T-cell (primary cell): ENCODE measurements around the gene BATF3. TPM values are rescaled to one million over a fixed set of nuclear protein-coding genes. Genes with fewer than 3 reads are reported as not detected.
"Not testable (repeated sequence)": the region's sequence is repeated elsewhere in the genome, so short reads cannot be mapped to it uniquely, and the experiment has no call there.

Source experiments
- ATAC-seq, 4 experiments: fragments of 200-7000 bp in 3 of 4; fragments of 150-1000 bp in 1 of 4; cut with Tn5 transposase; replicated peaks in 1 of 4; 1 replicate in 3 of 4; 2 replicates in 1 of 4; pipeline ENCODE4 v1.10.0; 2021; ENCODE audit warnings: moderate library complexity in 3 of 4, mild to moderate bottlenecking in 2 of 4, moderate number of reproducible peaks in 1 of 4
- CTCF ChIA-PET, 2 donors: fragments of 300-600 bp; sonication (Branson Sonifier 250); formaldehyde crosslinking; loops; one replicate each; lab custom pipeline; 2022; ENCODE audit warnings: antibody characterized with exemption in 2 of 2; lab: Charles Lee
- POLR2A ChIA-PET, 2 donors: fragments of 300-600 bp; sonication (Branson Sonifier 250); formaldehyde crosslinking; loops; one replicate each; lab custom pipeline; 2022; ENCODE audit warnings: antibody characterized with exemption in 2 of 2; lab: Charles Lee
- DNase-seq, 35 experiments: peaks; one replicate each; pipeline versions ENCODE4 v3.0.0 to v3.0.0-alpha.2; 2013 to 2023
- H3K27ac ChIP-seq: one replicate; pipeline ENCODE4 v1.5.1; 2013; ENCODE audit warnings: low read length
- H3K27me3 ChIP-seq, 2 experiments: replicated peaks in 1 of 2; 1 replicate in 1 of 2; 2 replicates in 1 of 2; pipeline versions ENCODE4 v1.6.1 to v1.7.0; 2013; ENCODE audit warnings: low read length in 1 of 2, mixed read lengths in 1 of 2; ENCODE audit not compliant: control insufficient read depth in 2 of 2, insufficient read depth in 2 of 2; ENCODE audit errors: extremely low read depth in 1 of 2
- H3K36me3 ChIP-seq, 2 donors: 1 replicate in 1 of 2; 2 replicates in 1 of 2; pipeline versions ENCODE4 v1.6.1 to v1.7.0; 2013; ENCODE audit warnings: low read length in 1 of 2; ENCODE audit not compliant: control insufficient read depth in 2 of 2, insufficient read depth in 1 of 2; ENCODE audit errors: extremely low read depth in 1 of 2
- H3K4me1 ChIP-seq, 2 experiments: 1 replicate in 1 of 2; 2 replicates in 1 of 2; pipeline versions ENCODE4 v1.6.1 to v1.7.0; 2013; ENCODE audit warnings: low read length in 2 of 2, mixed read lengths in 1 of 2; ENCODE audit not compliant: insufficient read depth in 2 of 2, control insufficient read depth in 1 of 2; ENCODE audit errors: extremely low read depth in 1 of 2
- H3K4me3 ChIP-seq, 2 donors: 1 replicate in 1 of 2; 2 replicates in 1 of 2; pipeline versions ENCODE4 v1.5.1 to v1.7.0; 2013; ENCODE audit warnings: mild to moderate bottlenecking in 2 of 2, low read length in 1 of 2, moderate library complexity in 1 of 2; ENCODE audit not compliant: control insufficient read depth in 1 of 2; ENCODE audit errors: extremely low read depth in 1 of 2
- H3K9me3 ChIP-seq: 2 replicates; pipeline ENCODE4 v1.7.0; 2013
- H3K27ac Mint-ChIP-seq, 2 donors: one replicate each; pipeline ENCODE4 v1.8.0; 2020 to 2021; ENCODE audit warnings: mild to moderate bottlenecking in 2 of 2, mixed read lengths in 2 of 2
- H3K27me3 Mint-ChIP-seq, 2 donors: one replicate each; pipeline ENCODE4 v1.8.0; 2021 to 2022; ENCODE audit warnings: mixed read lengths in 2 of 2
- H3K36me3 Mint-ChIP-seq: one replicate; pipeline ENCODE4 v1.8.0; 2021; ENCODE audit warnings: mixed read lengths
- H3K4me1 Mint-ChIP-seq, 3 donors: one replicate each; pipeline ENCODE4 v1.8.0; 2020 to 2022; ENCODE audit warnings: mixed read lengths in 3 of 3, mild to moderate bottlenecking in 1 of 3
- H3K4me3 Mint-ChIP-seq, 3 donors: one replicate each; pipeline ENCODE4 v1.8.0; 2020 to 2022; ENCODE audit warnings: mild to moderate bottlenecking in 3 of 3, mixed read lengths in 3 of 3, moderate library complexity in 3 of 3
- H3K9me3 Mint-ChIP-seq, 3 donors: one replicate each; pipeline ENCODE4 v1.8.0; 2020 to 2022; ENCODE audit warnings: mixed read lengths in 3 of 3
- WGBS: methylation state at CpG from one replicate; pipeline ENCODE4 v1.1.5; 2013; ENCODE audit warnings: missing lambda C conversion rate; ENCODE audit not compliant: insufficient coverage; 5-methylcytosine and 5-hydroxymethylcytosine counted together
- total RNA-seq, 35 experiments: library from RNA in 6 of 35; stranded (reverse) in 6 of 35; fragments of 120-200 nt in 1 of 35; gene quantifications; one replicate each; pipeline versions ENCODE4 v1.2.1 to v1.2.4 and lab custom pipeline; 2013 to 2026

Gene BATF3
- total RNA-seq, 5 donors from 2014 or later (not counting 1 experiment from before 2014, with no cell fraction given): 0.30 to 3.2 (median 2.1) TPM

DNA sequence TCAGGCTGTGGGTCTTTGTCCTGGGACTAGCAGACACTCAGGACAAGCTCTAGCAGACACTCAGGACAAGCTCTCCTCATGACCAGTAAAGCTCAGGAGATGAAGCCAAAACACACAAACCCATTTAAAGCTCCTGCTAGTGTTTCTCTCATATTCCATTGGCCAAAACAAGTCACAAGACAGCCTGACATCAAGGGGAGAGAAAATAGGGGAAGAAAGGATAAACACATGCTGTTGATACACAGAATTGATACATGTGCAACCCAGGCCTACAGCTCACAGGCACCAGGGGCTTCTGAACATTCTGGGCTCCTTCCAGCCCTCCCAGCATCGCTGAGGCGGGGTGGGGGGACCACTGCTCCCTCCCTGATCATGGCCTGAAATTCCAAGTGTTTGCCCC, 55.8 kb downstream of the BATF3 start:
- Mint-ChIP-seq H3K4me1 (no peaks in the 10 kb centered on the region), H3K27ac (no peak overlapping the region), H3K36me3 (no peaks in the 10 kb centered on the region), H3K4me3 (no peak overlapping the region), H3K27me3 (peaks cover 8 to 22% of the 10 kb centered on the region in 2 donors), H3K9me3 (peaks cover 0 to 6% (median 3%) of the 10 kb centered on the region in 3 donors)
- no peaks in the 10 kb centered on the region for H3K9me3 ChIP-seq
- ChIA-PET POLR2A (no interaction called here), CTCF (interaction anchor here in 1 of 2 donors (0.7 kb wide), 1 partner anchor 85 kb away, joined by 3 read pairs; no protein-coding TSS in a partner anchor)
- H3K27me3 ChIP-seq: peaks cover 0 to 25% of the 10 kb centered on the region in 2 experiments
- WGBS: 88% methylated on average over 2 of the region's 2 CpGs
- no peaks in the 10 kb centered on the region for H3K4me1 ChIP-seq
- no peaks in the 10 kb centered on the region for H3K36me3 ChIP-seq
- no peak for DNase-seq
- H3K4me3 ChIP-seq: no peak overlapping the region
- no peak overlapping the region for H3K27ac ChIP-seq
- ATAC-seq: no peak

GRCh38 chr1:212641956-212642355, 57.7 kb downstream of the BATF3 start:
- ChIA-PET CTCF (interaction anchor here in 1 of 2 donors (0.7 to 0.9 kb wide), 2 partner anchors 183 to 254 kb away, joined by 3 read pairs; no protein-coding TSS in a partner anchor), POLR2A (no interaction called here)
- H3K27ac Mint-ChIP-seq: no peak overlapping the region
- H3K36me3 Mint-ChIP-seq: no peaks in the 10 kb centered on the region
- H3K4me3 ChIP-seq: no peak overlapping the region
- no peak overlapping the region for H3K4me3 Mint-ChIP-seq
- peaks cover 0 to 26% of the 10 kb centered on the region in 2 experiments for H3K27me3 ChIP-seq
- WGBS: no CpG with 5 or more reads among the region's 1 CpG
- peaks cover 0 to 6% (median 3%) of the 10 kb centered on the region in 3 donors for H3K9me3 Mint-ChIP-seq
- ATAC-seq (no peak), DNase-seq (no peak)
- H3K4me1 ChIP-seq: peaks cover 2 to 6% of the 10 kb centered on the region in 2 experiments
- peaks cover 9 to 14% (median 9%) of the 10 kb centered on the region in 3 donors for H3K4me1 Mint-ChIP-seq
- H3K27me3 Mint-ChIP-seq: peaks cover 5 to 22% of the 10 kb centered on the region in 2 donors
- no peak overlapping the region for H3K27ac ChIP-seq
- H3K36me3 ChIP-seq: no peaks in the 10 kb centered on the region
- no peaks in the 10 kb centered on the region for H3K9me3 ChIP-seq

GRCh38 chr1:212640223-212640878, 59.3 kb downstream of the BATF3 start:
- Mint-ChIP-seq H3K4me3 (no peak overlapping the region), H3K36me3 (no peaks in the 10 kb centered on the region), H3K27me3 (peaks cover 5 to 22% of the 10 kb centered on the region in 2 donors), H3K4me1 (peaks cover 25 to 30% (median 25%) of the 10 kb centered on the region in 3 donors), H3K9me3 (peaks cover 0 to 6% (median 3%) of the 10 kb centered on the region in 3 donors), H3K27ac (no peak overlapping the region)
- ChIA-PET CTCF (interaction anchor here in 1 of 2 donors (0.6 kb wide), 1 partner anchor 45 kb away, joined by 3 read pairs; no protein-coding TSS in a partner anchor), POLR2A (interaction anchor here in 1 of 2 donors (0.6 kb wide), 1 partner anchor 121 kb away, joined by 3 read pairs; no protein-coding TSS in a partner anchor)
- ATAC-seq (no peak), DNase-seq (no peak)
- peaks cover 6 to 22% of the 10 kb centered on the region in 2 experiments for H3K4me1 ChIP-seq
- H3K27ac ChIP-seq: no peak overlapping the region
- H3K9me3 ChIP-seq: no peaks in the 10 kb centered on the region
- H3K4me3 ChIP-seq: no peak overlapping the region
- WGBS: 83% methylated on average over 1 of the region's 3 CpGs
- peaks cover 0 to 23% of the 10 kb centered on the region in 2 experiments for H3K27me3 ChIP-seq
- H3K36me3 ChIP-seq: no peaks in the 10 kb centered on the region

- H3K4me3 Mint-ChIP-seq, H3K9me3 Mint-ChIP-seq, H3K36me3 Mint-ChIP-seq, DNase-seq, H3K27ac Mint-ChIP-seq, H3K4me3 ChIP-seq, H3K36me3 ChIP-seq, H3K9me3 ChIP-seq, H3K27ac ChIP-seq, POLR2A ChIA-PET, ATAC-seq: not testable (repeated sequence)
- Mint-ChIP-seq H3K27me3 (peaks cover 5 to 22% of the 10 kb centered on the region in 2 donors), H3K4me1 (peaks cover 31 to 38% (median 33%) of the 10 kb centered on the region in 3 donors)
- WGBS: 86% methylated on average over 1 of the region's 2 CpGs
- Histone ChIP-seq H3K27me3 (peaks cover 0 to 22% of the 10 kb centered on the region in 2 experiments), H3K4me1 (peaks cover 11 to 25% of the 10 kb centered on the region in 2 experiments)
- CTCF ChIA-PET: interaction anchor here in 1 of 2 donors (0.6 kb wide), 1 partner anchor 45 kb away, joined by 3 read pairs; no protein-coding TSS in a partner anchor
These were observed 60.1 kb downstream of the BATF3 start for GRCh38 chr1:212639524-212639923.

- POLR2A ChIA-PET: no interaction called here
- no peak for ATAC-seq
- WGBS: 92% methylated on average over 1 of the region's 4 CpGs
- H3K27ac Mint-ChIP-seq: no peak overlapping the region
- CTCF ChIA-PET: no interaction called here
- Histone ChIP-seq H3K36me3 (no peaks in the 10 kb centered on the region), H3K4me3 (no peak overlapping the region), H3K4me1 (peaks cover 11 to 25% of the 10 kb centered on the region in 2 experiments), H3K9me3 (no peaks in the 10 kb centered on the region), H3K27ac (no peak overlapping the region), H3K27me3 (peaks cover 0 to 16% of the 10 kb centered on the region in 2 experiments)
- H3K27me3 Mint-ChIP-seq: peaks cover 5 to 22% of the 10 kb centered on the region in 2 donors
- DNase-seq: no peak
- no peak overlapping the region for H3K4me3 Mint-ChIP-seq
- H3K4me1 Mint-ChIP-seq: peaks cover 31 to 38% (median 33%) of the 10 kb centered on the region in 3 donors
- H3K36me3 Mint-ChIP-seq: no peaks in the 10 kb centered on the region
- peaks cover 0 to 9% (median 3%) of the 10 kb centered on the region in 3 donors for H3K9me3 Mint-ChIP-seq
These were observed 61.0 kb downstream of the BATF3 start for GRCh38 chr1:212638492-212639151.

GRCh38 chr1:212637902-212638301, 61.7 kb downstream of the BATF3 start:
- H3K27ac Mint-ChIP-seq: no peak overlapping the region
- CTCF ChIA-PET: no interaction called here

More at GRCh38 chr1:212637902-212638301, 61.7 kb downstream of the BATF3 start:
- no peaks in the 10 kb centered on the region for H3K36me3 ChIP-seq
- Mint-ChIP-seq H3K9me3 (peaks cover 0 to 9% (median 3%) of the 10 kb centered on the region in 3 donors), H3K4me1 (peaks cover 31 to 38% (median 33%) of the 10 kb centered on the region in 3 donors), H3K27me3 (peaks cover 5 to 17% of the 10 kb centered on the region in 2 donors), H3K4me3 (no peak overlapping the region), H3K36me3 (no peaks in the 10 kb centered on the region)
- H3K9me3 ChIP-seq: no peaks in the 10 kb centered on the region
- DNase-seq (no peak), ATAC-seq (no peak)
- H3K4me3 ChIP-seq: no peak overlapping the region
- H3K4me1 ChIP-seq: peaks cover 11 to 25% of the 10 kb centered on the region in 2 experiments
- WGBS: 91% methylated on average over 5 of the region's 5 CpGs
- H3K27ac ChIP-seq: no peak overlapping the region
- POLR2A ChIA-PET: no interaction called here
- peaks cover 0 to 16% of the 10 kb centered on the region in 2 experiments for H3K27me3 ChIP-seq
